ENCODE data around the gene NR2F2.

- TF ChIP-seq CTCF (optimal IDR thresholded peaks at IDR 0.05 in 1 of 3, IDR thresholded peaks at IDR 0.05 in 1 of 3, conservative IDR thresholded peaks at IDR 0.05 in 1 of 3; ENCODE audit: extremely low read depth in 1 of 3, insufficient read depth in 2 of 3, low read length in 3 of 3) (no peak), EZH2 (IDR thresholded peaks at IDR 0.05; ENCODE audit: low read length) (no peak)
These were observed 21.3 kb upstream of the NR2F2 start for GRCh38 chr15:96309143-96309660.

Measured in keratinocyte (primary cell).